HTR-8/SVneo (cell line): ENCODE results near the gene DDX39A.
"Not testable (repeated sequence)": the region's sequence is repeated elsewhere in the genome, so short reads cannot be mapped to it uniquely, and the experiment has no call there.

Source experiments
- DNase-seq: peaks from one replicate; pipeline ENCODE4 v3.0.0; 2011; ENCODE audit warnings: low spot score, mixed read lengths; ENCODE audit not compliant: insufficient read length
- FAIRE-seq: peaks from 2 replicates; lab custom pipeline; 2011; peaks lifted over from hg19 to GRCh38; lab: Jason Lieb, UNC

The DDX39A gene

GRCh38 chr19:14369399-14370168, 49.6 kb downstream of the DDX39A start:
- FAIRE-seq: no peak
- no peak for DNase-seq

GRCh38 chr19:14368011-14368513, 51.1 kb downstream of the DDX39A start:
- FAIRE-seq (no peak), DNase-seq (no peak)

DNA sequence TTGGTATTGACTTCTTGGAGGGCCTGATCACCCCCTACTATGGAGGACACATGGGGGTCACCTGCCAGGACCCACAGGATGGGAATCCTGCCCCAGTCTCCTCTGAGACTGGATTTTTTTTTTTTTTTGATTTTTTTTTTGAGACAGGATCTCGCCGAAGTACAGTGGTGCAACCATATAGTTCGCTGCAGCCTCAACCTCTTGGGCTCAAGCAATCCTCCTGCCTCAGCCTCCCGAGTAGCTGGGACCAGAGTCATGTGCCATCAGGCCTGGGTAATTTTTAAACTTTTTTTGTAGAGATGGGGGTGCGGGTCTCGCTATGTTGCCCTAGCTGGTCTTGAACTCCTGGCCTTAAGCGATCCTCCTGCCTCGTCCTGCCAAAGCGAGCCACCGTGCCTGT, 52.1 kb downstream of the DDX39A start:
- DNase-seq (no peak), FAIRE-seq (no peak)

- peak; percentile 69 for DNase-seq
- peak; percentile 66 for FAIRE-seq
Measured at GRCh38 chr19:14366529-14366928, 52.6 kb downstream of the DDX39A start.

DNA sequence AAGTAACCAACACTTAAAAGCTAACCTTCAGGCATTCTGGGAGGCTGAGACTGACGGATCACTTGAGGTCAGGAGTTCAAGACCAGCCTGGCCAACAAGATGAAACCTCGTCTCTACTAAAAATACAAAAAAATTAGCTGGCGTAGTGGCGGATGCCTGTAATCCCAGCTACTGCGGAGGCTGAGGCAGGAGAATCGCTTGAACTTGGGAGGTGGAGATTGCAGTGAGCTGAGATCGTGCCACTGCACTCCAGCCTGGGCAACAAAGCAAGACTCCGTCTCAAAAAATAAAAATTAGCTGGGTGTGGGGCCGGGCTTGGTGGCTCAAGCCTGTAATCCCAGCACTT, 55.1 kb downstream of the DDX39A start:
- not testable (repeated sequence) for DNase-seq, FAIRE-seq

DNA sequence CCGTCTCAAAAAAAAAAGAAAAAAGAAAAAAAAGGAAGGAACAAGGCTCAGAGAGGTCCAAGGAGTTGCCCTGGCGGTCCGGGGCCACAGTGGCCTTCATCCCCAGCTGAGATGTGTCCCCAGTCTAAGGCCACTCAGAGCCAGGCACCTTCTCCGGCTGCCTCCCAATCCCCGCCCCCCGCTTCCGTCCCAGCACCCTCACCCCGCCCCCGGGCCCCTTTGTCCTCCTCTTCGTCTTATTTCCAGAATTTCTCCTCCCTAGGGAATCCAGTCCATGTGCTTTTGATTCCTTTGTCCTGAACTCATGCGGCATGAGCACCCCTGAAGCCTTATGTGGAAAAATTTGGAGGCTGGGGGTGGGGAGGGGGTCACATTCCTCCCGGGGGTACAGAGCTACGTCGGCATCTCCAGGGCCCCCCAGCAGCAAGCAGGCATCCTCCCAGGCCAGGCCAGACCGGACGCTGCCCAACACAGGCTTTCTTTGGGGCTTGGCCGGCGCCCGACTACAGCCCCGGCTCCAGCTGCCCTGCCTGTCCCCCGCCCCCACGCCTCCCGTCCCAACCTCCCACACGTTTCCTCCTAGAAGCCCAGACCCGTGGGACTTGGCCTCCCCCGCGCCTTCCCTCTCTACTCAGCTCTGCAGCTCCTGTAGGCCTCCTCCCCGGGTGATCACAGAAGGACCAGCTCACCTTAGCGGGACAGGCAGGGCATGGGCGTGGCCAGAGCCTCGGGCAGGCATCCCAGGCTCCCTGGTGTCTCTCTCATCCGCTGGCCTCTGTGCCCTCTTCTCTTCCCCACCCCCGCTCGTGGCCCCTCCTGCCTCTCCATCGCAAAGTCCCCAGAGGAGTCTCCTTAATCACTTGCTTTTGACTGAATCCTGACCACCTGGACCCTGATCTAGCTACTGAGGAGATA, 55.7 kb downstream of the DDX39A start:
- DNase-seq: peak; percentile 72
- FAIRE-seq: peak; percentile 87

GRCh38 chr19:14361824-14362223, 57.3 kb downstream of the DDX39A start:
- FAIRE-seq (no peak), DNase-seq (no peak)
